PC-3 (cell line): Measurements from ENCODE around the gene WNT3.

Experiments
- CTCF ChIP-seq: fragments of 300-600 bp; sonication (generic); conservative IDR thresholded peaks from 2 replicates; pipeline ENCODE4 v1.5.1; 2017; ENCODE audit warnings: antibody characterized with exemption, low read depth, mild to moderate bottlenecking, low read length
- EZH2 ChIP-seq: fragments of 300-600 bp; sonication (generic); IDR thresholded peaks from one replicate; pipeline ENCODE4 v1.6.1; 2017; ENCODE audit warnings: antibody characterized with exemption, mild to moderate bottlenecking, low read length; ENCODE audit not compliant: unreplicated experiment
- EZH2phosphoT487 ChIP-seq: fragments of 300-600 bp; sonication (generic); IDR thresholded peaks from 2 replicates; pipeline ENCODE4 v1.6.1; 2018; ENCODE audit warnings: mild to moderate bottlenecking, antibody characterized with exemption, low read length, borderline replicate concordance

DNA sequence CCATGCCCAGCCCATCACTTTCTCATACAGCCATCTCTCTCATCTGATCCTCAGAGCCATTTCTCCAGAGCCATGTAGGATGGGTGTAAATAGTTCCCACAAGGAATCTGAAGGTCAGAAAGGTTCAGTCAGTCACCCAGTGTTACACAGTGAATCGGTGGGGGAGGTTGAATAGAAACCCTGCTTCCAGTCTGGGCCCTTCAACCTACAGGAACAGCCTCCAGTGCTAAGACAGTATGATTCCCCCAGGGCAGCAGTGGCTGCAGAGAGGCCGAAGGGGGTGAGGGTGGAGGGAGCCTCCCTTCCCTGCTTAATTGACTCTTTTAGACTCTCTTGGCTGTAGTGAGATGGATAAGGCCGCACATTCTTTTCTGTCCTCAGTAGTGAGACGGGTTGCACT lies 36.5 kb upstream of the WNT3 start:
- TF ChIP-seq CTCF (no peak), EZH2 (no peak), EZH2phosphoT487 (no peak)
